Tibial nerve (tissue), 4 donors: ENCODE results near the gene HS2ST1.

Source experiments
- EP300 ChIP-seq, 2 donors: sonication (generic); formaldehyde crosslinking; IDR thresholded peaks; one replicate each; pipeline ENCODE4 v1.6.1; 2017; ENCODE audit warnings: antibody characterized with exemption in 2 of 2, mild to moderate bottlenecking in 1 of 2
- POLR2A ChIP-seq, 2 donors: fragments of 450-650 bp; IDR thresholded peaks; one replicate each; pipeline ENCODE4 v1.6.1; 2017; ENCODE audit warnings: antibody characterized with exemption in 2 of 2, mild to moderate bottlenecking in 2 of 2, moderate library complexity in 2 of 2
- TF ChIP-seq, protein P1 (sequence below), 5 experiments: fragments of 200-600 bp in 3 of 5; fragments of 450-650 bp in 2 of 5; sonication (generic) in 3 of 5; IDR thresholded peaks; one replicate each; pipeline ENCODE4 v1.5.1; 2016 to 2019; ENCODE audit warnings: antibody characterized with exemption in 5 of 5, mild to moderate bottlenecking in 3 of 5, moderate library complexity in 2 of 5

DNA sequence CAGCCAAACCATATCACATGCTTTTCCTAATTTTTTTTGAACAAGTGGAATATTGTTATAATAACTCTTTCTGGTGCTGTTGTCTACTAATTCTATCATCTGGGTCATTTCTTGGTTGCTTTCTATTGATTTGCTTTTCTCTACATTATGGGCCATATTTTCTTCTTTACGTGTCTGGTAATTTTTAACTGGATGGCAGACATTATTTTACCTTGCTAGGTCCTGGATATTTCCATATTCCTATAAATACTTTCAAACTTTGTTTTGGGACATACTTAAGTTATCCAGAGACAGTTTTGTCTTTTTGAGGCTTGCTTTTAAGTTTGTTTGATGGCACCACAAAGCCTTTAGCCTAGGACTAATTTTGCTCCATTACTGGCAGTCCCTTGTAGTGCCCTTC, 11.3 kb downstream of the HS2ST1 start:
- TF ChIP-seq, protein P1, sequence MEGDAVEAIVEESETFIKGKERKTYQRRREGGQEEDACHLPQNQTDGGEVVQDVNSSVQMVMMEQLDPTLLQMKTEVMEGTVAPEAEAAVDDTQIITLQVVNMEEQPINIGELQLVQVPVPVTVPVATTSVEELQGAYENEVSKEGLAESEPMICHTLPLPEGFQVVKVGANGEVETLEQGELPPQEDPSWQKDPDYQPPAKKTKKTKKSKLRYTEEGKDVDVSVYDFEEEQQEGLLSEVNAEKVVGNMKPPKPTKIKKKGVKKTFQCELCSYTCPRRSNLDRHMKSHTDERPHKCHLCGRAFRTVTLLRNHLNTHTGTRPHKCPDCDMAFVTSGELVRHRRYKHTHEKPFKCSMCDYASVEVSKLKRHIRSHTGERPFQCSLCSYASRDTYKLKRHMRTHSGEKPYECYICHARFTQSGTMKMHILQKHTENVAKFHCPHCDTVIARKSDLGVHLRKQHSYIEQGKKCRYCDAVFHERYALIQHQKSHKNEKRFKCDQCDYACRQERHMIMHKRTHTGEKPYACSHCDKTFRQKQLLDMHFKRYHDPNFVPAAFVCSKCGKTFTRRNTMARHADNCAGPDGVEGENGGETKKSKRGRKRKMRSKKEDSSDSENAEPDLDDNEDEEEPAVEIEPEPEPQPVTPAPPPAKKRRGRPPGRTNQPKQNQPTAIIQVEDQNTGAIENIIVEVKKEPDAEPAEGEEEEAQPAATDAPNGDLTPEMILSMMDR (IDR thresholded peaks at IDR 0.05) = no peak
- TF ChIP-seq POLR2A (IDR thresholded peaks at IDR 0.05) (no peak), EP300 (IDR thresholded peaks at IDR 0.05) (no peak)
